ENCODE measurements around the gene ADGRG1.

Gene ADGRG1

DNA sequence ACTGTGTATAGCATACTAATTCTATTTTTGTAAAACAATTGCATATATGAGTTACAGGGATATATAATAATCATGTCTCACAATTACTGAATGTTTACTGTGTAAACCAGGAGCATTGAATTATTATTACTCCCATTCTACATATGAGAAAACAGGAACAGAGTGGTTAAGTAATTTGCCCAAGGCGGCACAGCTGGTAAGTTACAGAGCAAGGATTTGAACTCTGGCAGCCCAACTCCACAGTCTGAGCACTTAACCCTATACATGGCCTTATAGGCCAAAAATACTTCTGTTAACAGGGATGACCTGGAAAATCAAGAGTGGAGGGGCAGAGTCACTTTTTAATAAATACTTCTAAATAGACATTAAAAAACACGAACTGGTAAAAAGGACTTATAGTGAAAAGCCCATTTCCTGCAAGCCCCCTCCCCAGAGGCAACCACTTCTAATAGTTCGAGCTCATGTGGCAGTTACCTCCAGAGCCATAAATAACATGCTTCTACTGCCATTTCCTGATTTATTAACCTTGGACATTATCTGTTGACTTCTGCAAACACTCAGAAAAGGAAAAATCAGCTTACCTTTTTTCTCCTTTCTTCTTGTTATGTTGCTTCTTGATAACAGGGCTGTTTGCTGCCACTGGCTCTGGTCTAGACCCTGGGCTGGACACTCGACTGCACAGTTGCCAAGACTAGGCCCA lies 22.1 kb upstream of the ADGRG1 start:
- DNase-seq (ENCODE audit: low read depth) = no peak

GRCh38 chr16:57606847-57607501 lies 21.5 kb upstream of the ADGRG1 start:
- no peak for DNase-seq (ENCODE audit: low read depth)

DNA sequence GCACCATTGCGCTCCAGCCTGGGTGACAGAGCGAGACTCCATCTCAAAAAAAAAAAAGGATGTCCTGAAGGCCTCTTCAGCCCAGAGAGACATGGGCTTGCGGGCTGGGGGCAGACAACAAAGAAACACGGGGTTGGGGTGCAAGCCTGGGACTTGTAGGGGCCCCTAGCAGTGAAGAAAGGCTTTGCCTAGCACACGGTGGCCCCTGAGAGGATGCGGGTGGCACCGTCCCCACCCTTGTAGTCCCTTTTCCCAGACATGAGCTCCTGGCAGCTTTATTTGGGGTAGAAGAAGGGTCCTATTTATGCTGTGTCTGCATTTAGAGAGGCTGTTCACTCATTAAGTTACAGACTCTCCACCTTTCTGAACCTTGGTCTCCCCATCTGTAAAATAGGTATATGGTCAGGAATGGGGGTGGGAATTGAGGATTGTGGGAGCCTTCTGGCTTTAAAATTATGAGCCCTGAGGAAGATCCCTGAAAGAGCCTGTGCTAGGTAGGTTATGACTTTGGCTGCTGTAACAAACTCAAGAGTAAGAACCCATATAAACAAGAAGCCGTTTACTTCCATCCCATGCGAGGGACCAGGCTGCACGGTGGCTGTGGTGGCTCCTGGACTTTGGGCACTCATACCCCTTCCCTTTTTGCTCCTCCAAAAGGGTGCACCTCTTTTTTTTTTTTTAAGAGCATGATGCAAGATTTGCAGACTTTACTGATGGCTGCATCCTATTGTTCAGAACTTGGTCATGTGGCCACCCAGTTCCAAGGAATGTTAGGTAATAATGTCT lies 20.6 kb upstream of the ADGRG1 start:
- DNase-seq (ENCODE audit: low read depth) = no peak

GRCh38 chr16:57608462-57609113 lies 19.8 kb upstream of the ADGRG1 start:
- no peak for DNase-seq (ENCODE audit: low read depth)

- DNase-seq (ENCODE audit: low read depth) = peak; percentile 6
Measured at GRCh38 chr16:57609541-57610401, 18.7 kb upstream of the ADGRG1 start.

GRCh38 chr16:57610611-57611010 lies 17.8 kb upstream of the ADGRG1 start:
- DNase-seq (ENCODE audit: low read depth) = no peak

GRCh38 chr16:57611181-57611580 lies 17.2 kb upstream of the ADGRG1 start:
- no peak for DNase-seq (ENCODE audit: low read depth)

GRCh38 chr16:57611706-57612105 lies 16.7 kb upstream of the ADGRG1 start:
- DNase-seq (ENCODE audit: low read depth) = no peak

GRCh38 chr16:57612494-57612893 lies 15.9 kb upstream of the ADGRG1 start:
- DNase-seq (ENCODE audit: low read depth) = no peak

DNA sequence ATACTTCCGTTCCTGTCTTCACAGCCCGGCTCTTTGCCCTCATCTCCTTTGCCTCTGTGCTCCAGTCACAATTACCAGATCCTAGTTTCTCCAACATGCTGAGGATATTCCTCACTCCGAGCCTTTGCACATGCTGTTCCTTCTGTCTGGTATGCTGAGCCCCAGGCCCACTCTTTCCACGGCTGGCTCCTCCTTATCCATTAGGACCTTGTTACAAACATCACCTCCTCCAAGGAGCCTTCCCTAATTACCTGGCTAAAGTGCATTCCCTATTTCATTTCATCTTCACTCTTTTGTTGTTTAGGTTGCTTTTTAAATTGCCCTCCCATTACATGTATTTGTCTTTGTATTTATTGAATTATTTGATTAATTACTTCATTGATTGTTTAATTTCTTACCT lies 14.9 kb upstream of the ADGRG1 start:
- no peak for DNase-seq (ENCODE audit: low read depth)

DNA sequence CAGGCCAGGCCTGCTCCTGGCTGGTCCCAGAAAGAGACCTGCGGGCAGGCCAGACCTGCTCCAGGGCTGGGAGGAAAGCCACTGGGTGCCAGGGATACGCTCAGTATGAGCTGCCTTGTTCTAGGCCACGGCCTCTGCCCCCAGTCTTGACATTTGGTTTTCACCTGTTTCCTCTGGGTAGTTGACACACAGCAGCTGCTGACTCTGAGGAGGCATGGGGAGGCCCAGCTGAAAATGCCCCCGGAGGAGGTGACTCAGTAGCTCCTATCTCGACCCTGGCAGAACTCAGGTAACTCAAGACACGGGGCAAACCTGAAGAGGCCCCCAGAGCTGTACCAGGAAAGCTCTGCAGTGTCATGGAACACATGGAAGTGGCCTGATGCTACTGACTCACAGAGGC lies 13.9 kb upstream of the ADGRG1 start:
- no peak for DNase-seq (ENCODE audit: low read depth)

GRCh38 chr16:57614944-57615343 lies 13.5 kb upstream of the ADGRG1 start:
- no peak for DNase-seq (ENCODE audit: low read depth)

GRCh38 chr16:57615813-57616212 lies 12.6 kb upstream of the ADGRG1 start:
- DNase-seq (ENCODE audit: low read depth) = no peak

DNA sequence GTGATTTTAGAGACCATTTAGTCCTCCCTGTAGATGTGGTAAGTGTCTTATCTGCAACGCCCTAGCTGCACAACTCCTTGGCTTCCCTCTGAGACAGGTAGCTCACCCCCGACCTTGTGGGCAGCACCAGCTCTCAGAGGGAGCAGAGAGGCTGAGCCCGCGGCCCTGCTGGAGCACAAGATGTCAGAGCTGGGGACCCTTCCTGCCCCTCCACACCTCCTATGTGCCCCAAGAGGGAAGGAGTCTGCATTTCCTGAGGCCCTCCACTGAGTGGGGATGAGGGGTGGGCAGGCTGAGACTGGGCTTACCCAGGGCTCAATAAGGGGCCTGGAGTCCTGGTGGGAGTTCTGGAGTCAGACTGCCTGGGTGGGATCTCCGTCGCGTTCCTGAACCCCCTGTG lies 12.2 kb upstream of the ADGRG1 start:
- DNase-seq (ENCODE audit: low read depth) = no peak

GRCh38 chr16:57616876-57617275 lies 11.6 kb upstream of the ADGRG1 start:
- DNase-seq (ENCODE audit: low read depth) = no peak

DNA sequence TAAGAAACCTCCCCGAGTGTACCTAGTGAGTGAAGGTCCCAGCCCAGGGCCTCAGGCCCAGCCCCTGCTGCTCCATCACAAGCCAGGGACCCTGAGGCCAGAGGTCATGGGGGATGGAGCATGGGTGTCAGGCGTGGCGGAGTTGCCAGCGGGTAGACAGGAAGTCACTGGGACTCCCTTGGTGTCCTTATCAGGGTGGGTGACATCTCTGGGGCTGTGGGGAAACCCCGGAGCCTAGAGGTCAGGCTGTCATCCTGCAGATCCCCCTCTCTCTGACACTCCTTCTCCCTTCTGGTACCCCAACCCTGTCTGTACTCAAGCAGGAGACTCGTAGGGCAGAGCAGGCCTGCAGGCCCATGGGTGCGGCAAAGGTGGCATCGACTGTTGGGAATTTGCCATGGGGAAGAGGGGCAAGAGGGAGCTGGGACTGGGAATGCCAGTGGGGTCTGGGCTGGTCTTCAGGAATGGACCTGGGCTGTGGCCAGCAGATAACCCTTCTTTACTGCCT lies 10.8 kb upstream of the ADGRG1 start:
- no peak for DNase-seq (ENCODE audit: low read depth)

DNA sequence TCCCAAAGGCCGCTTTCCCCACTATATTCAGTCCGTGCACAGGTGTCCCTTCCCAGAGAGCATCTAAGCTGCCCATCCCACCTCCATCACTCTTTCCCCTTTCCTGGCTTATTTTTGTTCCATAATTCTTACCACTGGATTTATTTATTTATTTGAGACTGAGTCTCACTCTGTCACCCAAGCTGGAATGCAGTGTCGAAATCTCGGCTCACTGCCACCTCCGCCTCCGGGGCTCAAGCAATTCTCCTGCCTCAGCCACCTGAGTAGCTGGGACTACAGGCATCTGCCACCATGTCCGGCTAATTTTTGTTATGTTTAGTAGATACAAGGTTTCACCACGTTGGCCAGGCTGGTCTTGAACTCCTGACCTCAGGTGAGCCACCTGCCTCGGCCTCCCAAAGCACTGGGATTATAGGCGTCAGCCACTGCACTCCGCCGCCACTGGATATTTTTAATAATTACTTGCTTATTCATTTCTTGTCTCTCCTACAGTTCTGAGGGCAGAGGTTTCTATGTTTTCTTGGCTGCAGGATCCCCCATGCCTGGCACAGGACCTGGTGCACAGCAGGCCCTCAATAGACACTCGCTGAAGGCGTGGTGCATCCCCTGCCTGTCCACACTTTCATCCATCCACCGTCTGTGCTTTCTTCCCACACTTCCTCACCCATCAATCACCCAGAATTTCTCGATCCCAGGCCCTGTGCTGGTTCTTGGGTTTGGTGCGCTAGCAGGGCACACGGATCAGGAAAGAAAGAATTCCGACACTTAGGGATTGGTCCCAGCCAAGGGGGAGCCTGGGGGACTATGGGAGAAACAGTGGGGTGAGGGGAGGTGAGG lies 9.9 kb upstream of the ADGRG1 start:
- DNase-seq (ENCODE audit: low read depth) = no peak

- no peak for DNase-seq (ENCODE audit: low read depth)
Measured at GRCh38 chr16:57619133-57619605, 9.3 kb upstream of the ADGRG1 start.

GRCh38 chr16:57619606-57620334 lies 8.7 kb upstream of the ADGRG1 start:
- no peak for DNase-seq (ENCODE audit: low read depth)

Data from T follicular helper cell (primary cell).